HG03045 (cell line): ENCODE data around the gene EMILIN3.

ENCODE experiments used
- ATAC-seq: cut with Tn5 transposase; IDR thresholded peaks from one replicate; pipeline ENCODE4 v1.9.1; 2021; ENCODE audit warnings: mild to moderate bottlenecking, moderate library complexity; ENCODE audit not compliant: unreplicated experiment

EMILIN3 gene

GRCh38 chr20:41364967-41365765 lies 1.5 kb downstream of the EMILIN3 start:
- no peak for ATAC-seq

- ATAC-seq, result no peak
Observed at GRCh38 chr20:41364236-41364855, 2.3 kb downstream of the EMILIN3 start.

- ATAC-seq, result no peak
Observed at GRCh38 chr20:41363601-41364000, 3.0 kb downstream of the EMILIN3 start.

- ATAC-seq, result no peak
Observed at GRCh38 chr20:41362748-41363140, 3.9 kb downstream of the EMILIN3 start.

- ATAC-seq, result no peak
Observed at GRCh38 chr20:41361757-41362747, 4.6 kb downstream of the EMILIN3 start.

- no peak for ATAC-seq
Observed at GRCh38 chr20:41360831-41361756, 5.5 kb downstream of the EMILIN3 start.

GRCh38 chr20:41359541-41360011 lies 7.0 kb downstream of the EMILIN3 start:
- ATAC-seq, result no peak

GRCh38 chr20:41358717-41359116 lies 7.9 kb downstream of the EMILIN3 start:
- ATAC-seq, result no peak

- no peak for ATAC-seq
Observed at GRCh38 chr20:41358230-41358629, 8.4 kb downstream of the EMILIN3 start.

- ATAC-seq, result no peak
Observed at GRCh38 chr20:41357424-41358163, 9.0 kb downstream of the EMILIN3 start.

GRCh38 chr20:41356951-41357350 lies 9.7 kb downstream of the EMILIN3 start:
- no peak for ATAC-seq

GRCh38 chr20:41355598-41356203 lies 10.9 kb downstream of the EMILIN3 start:
- ATAC-seq, result no peak

- no peak for ATAC-seq
Observed at GRCh38 chr20:41355192-41355591, 11.4 kb downstream of the EMILIN3 start.

GRCh38 chr20:41353530-41353929 lies 13.1 kb downstream of the EMILIN3 start:
- ATAC-seq, result no peak

GRCh38 chr20:41352666-41353065 lies 14.0 kb downstream of the EMILIN3 start:
- ATAC-seq, result no peak

GRCh38 chr20:41352106-41352505 lies 14.5 kb downstream of the EMILIN3 start:
- ATAC-seq, result no peak

- no peak for ATAC-seq
Observed at GRCh38 chr20:41350408-41350962, 16.1 kb downstream of the EMILIN3 start.

GRCh38 chr20:41349943-41350342 lies 16.7 kb downstream of the EMILIN3 start:
- ATAC-seq, result no peak

- no peak for ATAC-seq
Observed at GRCh38 chr20:41349266-41349665, 17.4 kb downstream of the EMILIN3 start.
